ENCODE results near the gene GPR158.

Gene GPR158

GRCh38 chr10:25130906-25131305 is 43.9 kb upstream of the GPR158 start:
- TF ChIP-seq POLR2AphosphoS5 (IDR thresholded peaks at IDR 0.05; ENCODE audit: low read depth) (no peak), REST (IDR thresholded peaks at IDR 0.05; ENCODE audit: insufficient replicate concordance, low read depth) (no peak), GABPA (IDR thresholded peaks at IDR 0.05; ENCODE audit: low read depth) (no peak), SPI1 (IDR thresholded peaks at IDR 0.05; ENCODE audit: borderline replicate concordance, low read depth) (no peak), CTCF (IDR thresholded peaks at IDR 0.05; ENCODE audit: insufficient read depth, low read length) (no peak)
- Histone ChIP-seq H3K27me3 (ENCODE audit: insufficient read depth, poor library complexity, severe bottlenecking) (no peaks in the 10 kb centered on the region), H3K27ac (replicated peaks) (no peak overlapping the region), H3K4me3 (replicated peaks; ENCODE audit: insufficient read depth, low read length) (no peak overlapping the region)
- DNase-seq (ENCODE audit: low read depth in 1 of 2, low spot score in 1 of 2) = no peak

- Histone ChIP-seq H3K27ac (replicated peaks) (no peak overlapping the region), H3K4me3 (replicated peaks; ENCODE audit: insufficient read depth, low read length) (no peak overlapping the region), H3K27me3 (ENCODE audit: insufficient read depth, poor library complexity, severe bottlenecking) (no peaks in the 10 kb centered on the region)
- no peak for DNase-seq (ENCODE audit: low read depth in 1 of 2, low spot score in 1 of 2)
- TF ChIP-seq GABPA (IDR thresholded peaks at IDR 0.05; ENCODE audit: low read depth) = no peak
- no peak for TF ChIP-seq POLR2AphosphoS5 (IDR thresholded peaks at IDR 0.05; ENCODE audit: low read depth)
- TF ChIP-seq CTCF (IDR thresholded peaks at IDR 0.05; ENCODE audit: insufficient read depth, low read length) = no peak
- TF ChIP-seq REST (IDR thresholded peaks at IDR 0.05; ENCODE audit: insufficient replicate concordance, low read depth) = no peak
- no peak for TF ChIP-seq SPI1 (IDR thresholded peaks at IDR 0.05; ENCODE audit: borderline replicate concordance, low read depth)
These were observed 32.5 kb upstream of the GPR158 start for GRCh38 chr10:25142116-25142864.

GRCh38 chr10:25157650-25158049 is 17.2 kb upstream of the GPR158 start:
- no peak for DNase-seq (ENCODE audit: low read depth in 1 of 2, low spot score in 1 of 2)
- Histone ChIP-seq H3K27me3 (ENCODE audit: insufficient read depth, poor library complexity, severe bottlenecking) (no peaks in the 10 kb centered on the region), H3K27ac (replicated peaks) (no peak overlapping the region), H3K4me3 (replicated peaks; ENCODE audit: insufficient read depth, low read length) (no peak overlapping the region)
- no peak for TF ChIP-seq POLR2AphosphoS5 (IDR thresholded peaks at IDR 0.05; ENCODE audit: low read depth)
- no peak for TF ChIP-seq REST (IDR thresholded peaks at IDR 0.05; ENCODE audit: insufficient replicate concordance, low read depth)
- no peak for TF ChIP-seq CTCF (IDR thresholded peaks at IDR 0.05; ENCODE audit: insufficient read depth, low read length)
- TF ChIP-seq SPI1 (IDR thresholded peaks at IDR 0.05; ENCODE audit: borderline replicate concordance, low read depth) = no peak
- TF ChIP-seq GABPA (IDR thresholded peaks at IDR 0.05; ENCODE audit: low read depth) = no peak

Data from HL-60 (cell line).